Colon (tissue), 2 donors: Measurements from ENCODE around the gene ERBB2.

Source experiments
- FAIRE-seq: peaks from 2 replicates; lab custom pipeline; 2012; peaks lifted over from hg19 to GRCh38; lab: Jason Lieb, UNC
- donor health status: control.
- donor health status: control.

ERBB2 gene

DNA sequence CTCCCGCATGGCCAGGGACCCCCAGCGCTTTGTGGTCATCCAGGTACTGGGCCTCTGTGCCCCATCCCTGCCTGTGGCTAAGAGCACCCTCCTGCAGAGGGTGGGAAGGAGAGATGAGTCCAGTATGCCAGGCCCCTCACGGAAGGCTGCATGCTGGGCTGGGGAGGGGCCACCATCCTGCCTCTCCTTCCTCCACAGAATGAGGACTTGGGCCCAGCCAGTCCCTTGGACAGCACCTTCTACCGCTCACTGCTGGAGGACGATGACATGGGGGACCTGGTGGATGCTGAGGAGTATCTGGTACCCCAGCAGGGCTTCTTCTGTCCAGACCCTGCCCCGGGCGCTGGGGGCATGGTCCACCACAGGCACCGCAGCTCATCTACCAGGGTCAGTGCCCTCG is 26.8 kb downstream of the ERBB2 start:
- no peak for FAIRE-seq

DNA sequence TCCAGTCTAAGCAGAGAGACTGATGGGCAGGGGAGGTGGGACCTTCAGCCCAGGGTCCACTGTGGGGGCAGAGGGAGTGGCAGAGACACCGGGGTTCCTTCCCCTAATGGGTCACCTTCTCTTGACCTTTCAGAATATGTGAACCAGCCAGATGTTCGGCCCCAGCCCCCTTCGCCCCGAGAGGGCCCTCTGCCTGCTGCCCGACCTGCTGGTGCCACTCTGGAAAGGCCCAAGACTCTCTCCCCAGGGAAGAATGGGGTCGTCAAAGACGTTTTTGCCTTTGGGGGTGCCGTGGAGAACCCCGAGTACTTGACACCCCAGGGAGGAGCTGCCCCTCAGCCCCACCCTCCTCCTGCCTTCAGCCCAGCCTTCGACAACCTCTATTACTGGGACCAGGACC is 27.7 kb downstream of the ERBB2 start:
- no peak for FAIRE-seq

DNA sequence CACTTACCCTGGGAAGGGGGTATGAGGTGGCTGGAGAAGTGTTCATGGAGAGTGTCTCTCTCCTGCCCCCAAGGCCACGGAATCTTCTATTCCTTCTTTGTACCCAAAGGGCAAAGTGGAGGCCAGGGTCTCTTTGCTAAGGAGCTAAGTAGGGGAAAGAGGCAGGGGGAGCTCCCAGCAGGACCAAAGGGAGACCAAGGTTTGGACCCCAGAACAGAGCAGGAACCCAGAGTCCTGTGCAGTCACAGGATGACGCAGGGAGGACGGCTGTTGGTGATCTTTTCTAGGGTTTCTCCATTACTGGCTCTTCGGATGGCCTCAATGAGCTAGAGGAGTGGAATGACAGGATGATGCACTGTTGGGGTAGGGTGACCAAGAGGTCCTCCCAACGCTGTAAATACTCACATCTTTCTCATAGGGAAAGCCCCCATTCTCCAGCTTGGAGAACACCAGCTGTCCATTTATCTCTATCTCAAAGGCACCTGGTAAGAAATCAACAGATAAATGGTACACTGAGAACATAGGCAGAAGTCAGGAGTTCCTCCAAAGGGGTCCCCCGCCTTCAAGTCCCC is 29.5 kb downstream of the ERBB2 start:
- no peak for FAIRE-seq

DNA sequence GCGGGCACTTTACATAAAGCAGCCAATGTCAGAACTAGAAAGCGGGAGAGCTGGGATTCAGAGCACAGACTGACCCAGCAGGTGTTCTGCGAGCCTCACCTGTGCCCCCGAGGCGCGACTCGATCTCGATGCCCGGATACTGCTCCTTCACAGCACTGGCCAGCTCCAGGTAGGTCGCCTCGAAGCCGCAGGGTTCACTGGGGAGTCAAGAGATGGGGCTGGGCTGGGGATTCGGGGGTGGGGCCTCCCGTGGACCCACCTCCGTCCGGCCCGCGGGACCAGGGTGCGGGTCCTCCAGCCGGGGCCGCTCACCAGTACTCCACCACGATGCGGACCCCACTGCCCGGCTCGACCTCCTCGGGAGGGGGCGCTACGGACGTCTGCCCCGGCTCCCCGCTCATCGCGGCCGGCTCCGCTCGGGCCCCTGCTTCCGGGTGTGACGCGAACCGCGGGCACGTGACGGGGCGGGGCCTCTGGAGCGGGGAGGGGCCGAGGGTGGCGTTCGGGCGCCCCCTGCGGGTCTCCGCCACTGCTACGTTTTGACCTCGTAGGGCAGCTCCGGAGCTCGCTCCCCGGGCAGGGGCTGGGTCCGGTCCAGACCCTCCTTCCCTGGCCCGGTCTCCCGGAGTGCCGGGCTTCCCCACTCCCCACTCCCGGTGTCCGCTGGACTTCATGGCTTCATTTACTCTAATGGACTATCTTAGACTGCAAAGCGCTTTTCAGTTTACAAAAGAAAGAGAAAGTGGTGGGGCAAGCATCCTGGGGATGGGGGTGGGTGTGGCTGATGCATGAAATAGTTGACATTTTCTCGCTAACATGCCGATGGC is 30.4 kb downstream of the ERBB2 start, which contains the start of gene MIEN1:
TSS of gene MIEN1 (minus strand) at position 438 of the 827 bp plus-strand sequence. CDS start at position 401, 37 bp downstream.
- FAIRE-seq = no peak

DNA sequence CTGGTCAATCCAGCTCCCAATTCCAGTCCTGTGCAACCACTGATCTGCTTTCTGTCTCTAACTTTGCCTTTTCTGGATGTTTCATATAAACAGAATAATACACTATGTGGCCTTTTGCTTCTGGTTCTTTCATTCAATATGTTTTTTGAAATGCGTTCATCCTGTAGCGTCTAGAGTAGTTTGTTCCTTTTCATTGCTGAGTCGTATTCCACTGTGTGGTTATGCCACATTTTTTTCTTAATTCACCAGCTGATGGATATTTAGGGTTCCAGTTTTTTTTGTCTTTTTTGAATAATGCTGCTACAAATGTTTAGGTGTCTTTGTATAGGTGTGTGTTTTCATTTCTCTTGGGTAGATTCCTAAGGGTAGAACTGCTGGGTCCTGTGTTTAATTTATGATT is 32.7 kb downstream of the ERBB2 start:
- no peak for FAIRE-seq

DNA sequence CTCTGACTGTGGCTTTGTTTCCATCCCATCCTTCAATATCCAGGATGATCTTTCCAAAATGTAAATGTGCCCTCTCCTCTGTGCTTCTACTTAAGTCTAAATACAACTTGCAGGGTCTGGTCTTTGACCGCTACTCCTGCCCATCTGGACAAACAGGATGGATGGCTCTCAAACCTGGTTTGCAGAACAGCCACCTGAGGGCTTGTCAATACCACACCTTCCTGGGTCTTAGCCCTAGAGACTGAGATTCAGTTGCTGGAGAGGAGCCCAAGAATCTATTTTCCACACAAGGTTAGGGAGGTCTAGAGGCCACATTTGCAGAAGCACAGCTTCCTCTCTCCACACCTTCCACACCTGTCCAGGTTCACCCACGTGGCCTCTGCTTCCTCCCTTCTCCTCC is 36.0 kb downstream of the ERBB2 start:
- no peak for FAIRE-seq

DNA sequence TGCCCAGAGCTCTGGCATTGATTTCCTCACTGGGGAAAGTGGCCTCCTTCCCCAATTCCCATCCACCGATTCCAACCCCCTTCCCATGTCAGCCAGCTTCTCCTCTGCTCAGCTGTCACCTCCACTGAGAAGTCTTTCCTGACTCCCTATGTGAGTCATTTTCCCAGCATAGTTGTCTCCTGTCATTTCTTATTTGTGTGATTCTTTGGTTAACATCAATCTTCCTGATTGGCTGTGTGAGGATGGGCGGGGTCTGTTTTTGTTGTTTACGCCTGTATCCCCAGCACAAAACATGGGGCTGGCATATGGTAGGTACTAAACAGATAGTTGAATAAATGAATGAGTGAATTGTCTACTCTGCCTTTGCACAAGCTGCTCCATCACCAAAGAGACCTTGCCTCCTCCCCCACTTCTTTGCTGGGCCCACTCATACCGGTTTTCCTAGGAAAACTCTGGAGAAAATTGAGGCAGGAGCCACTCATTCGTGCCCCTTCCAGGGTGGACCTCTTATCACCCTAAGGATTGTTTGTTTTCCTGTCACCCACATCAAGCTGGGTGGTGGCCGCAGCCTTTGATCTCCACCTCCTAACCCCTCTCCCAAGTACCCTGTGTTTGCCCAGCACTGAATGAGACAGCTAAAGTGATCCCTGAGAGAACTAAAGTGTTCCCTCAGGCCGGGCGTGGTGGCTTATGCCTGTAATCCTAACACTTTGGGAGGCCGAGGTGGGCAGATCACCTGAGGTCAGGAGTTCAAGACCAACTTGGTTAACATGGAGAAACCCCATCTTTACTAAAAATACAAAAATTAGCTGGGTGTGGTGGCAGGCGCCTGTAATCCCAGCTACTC is 36.7 kb downstream of the ERBB2 start:
- no peak for FAIRE-seq

DNA sequence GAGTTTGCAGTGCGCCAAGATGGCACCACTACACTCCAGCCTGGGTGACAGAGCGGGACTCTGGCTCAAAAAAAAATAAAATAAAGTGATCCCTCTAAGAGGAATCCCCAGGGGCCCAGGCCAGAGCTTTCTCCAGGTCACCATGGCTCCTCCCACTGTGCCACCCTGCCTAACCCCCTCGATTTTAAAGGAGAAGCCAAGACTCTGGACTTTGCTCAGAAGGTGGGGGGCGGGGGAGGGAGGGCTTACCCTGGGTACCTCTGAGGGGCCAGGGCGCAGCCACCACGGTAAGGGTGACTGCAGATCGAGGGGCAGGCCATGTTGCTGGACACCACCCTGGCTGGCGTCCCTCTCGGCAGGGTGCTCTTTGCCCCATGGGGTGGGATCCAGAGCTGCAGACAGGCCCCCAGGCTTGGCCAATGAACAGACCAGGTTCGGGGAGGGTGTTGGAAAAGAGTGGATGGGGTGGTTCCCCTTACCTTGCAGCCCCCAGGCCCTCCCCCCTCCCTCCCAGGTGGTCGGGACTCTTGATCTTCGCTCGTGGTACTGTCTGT is 37.4 kb downstream of the ERBB2 start:
- FAIRE-seq = no peak

DNA sequence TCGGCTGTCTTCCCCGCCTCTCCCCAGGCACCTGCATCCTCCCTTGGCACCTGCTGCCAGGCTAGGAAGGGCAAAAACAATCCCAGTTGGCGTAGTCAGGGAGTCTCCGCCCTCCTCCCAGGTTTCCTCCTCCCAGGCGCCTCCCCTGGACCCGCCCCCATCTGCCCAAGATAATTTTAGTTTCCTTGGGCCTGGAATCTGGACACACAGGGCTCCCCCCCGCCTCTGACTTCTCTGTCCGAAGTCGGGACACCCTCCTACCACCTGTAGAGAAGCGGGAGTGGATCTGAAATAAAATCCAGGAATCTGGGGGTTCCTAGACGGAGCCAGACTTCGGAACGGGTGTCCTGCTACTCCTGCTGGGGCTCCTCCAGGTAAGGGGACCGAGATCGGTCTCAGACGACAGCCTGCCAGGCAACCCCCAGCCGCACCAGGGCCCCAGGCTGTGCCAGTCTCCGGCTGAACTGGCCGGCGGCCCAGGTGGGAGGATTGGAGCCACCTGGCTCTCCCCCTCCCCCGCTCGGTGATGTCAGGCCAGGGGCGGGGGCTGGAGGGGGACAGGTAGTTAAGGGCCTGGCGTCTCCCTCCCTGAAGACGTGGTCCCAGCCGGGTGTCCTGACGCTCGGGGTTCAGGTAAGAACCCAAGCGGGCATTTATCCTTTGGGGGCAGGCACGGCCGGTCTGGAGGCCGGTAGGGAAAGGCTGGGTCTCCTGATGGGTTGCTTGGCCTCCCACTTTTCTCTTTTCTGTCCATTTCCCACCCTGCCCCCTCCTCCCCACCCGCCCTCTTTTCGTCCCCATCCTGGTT is 38.1 kb downstream of the ERBB2 start, which contains the start of gene GRB7:
TSS of gene GRB7 (plus strand) at position 179 of the 808 bp plus-strand sequence. CDS start 4,364 bp downstream, outside the sequence.
- FAIRE-seq = no peak

DNA sequence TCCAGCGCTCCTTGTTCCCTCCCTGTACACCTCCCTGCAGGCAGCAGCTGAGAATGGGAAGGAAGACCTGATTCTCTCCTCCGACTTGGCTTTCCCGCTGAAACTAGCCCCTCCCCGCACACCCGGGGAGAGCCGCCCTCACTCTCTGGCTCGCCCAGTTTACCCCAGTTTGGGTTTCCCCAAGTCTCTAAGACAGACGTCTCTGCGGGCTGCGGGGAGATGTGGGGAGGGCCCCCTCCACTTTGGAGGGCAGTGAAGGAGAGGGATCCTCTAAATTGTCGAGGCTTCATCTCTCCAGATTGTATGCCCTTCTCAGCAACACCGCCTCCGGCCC is 38.7 kb downstream of the ERBB2 start:
- no peak for FAIRE-seq

DNA sequence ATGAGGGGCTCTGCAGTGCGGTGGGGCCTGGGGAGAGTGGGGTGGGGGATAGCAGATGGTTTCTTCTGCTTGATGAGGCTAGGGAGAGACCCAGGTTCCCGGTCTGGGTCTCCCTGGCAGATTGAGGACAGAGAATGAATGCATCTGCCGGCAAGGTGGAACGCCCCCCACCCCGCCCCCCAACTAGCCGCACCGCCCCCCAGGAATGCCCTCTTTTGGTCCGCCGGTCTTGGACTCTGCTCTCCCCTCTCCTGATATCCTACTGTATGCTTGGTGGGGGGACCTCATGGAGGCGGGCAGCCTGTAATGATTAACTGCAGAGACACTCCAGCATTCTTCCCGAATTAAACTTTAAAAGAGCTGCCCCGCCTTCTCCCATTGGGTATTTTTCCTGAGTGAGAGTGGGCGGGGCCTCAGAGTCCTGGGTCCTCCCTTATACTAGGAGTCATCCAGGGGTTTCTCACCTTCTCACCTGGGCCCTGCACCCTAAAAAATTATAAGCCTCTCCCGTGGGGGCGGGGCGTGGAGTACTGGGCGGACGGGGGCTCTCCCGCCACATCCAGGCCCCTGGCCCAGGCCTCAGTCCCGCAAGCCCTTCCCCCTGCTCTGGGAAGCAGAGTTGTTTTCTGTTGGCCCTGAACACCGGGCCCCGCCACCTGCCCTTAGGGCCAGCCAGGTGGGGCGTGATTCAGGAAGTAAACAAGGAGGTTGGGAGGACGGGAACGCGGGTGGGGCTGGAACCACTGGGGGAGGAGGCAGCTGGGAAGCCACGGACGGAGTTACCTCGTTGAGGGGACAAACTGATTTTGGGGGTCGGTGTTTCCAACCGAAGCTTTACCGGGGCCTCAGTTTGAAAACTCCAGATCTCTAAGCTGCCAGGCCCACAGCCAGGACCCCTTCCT is 39.4 kb downstream of the ERBB2 start:
- FAIRE-seq = no peak

DNA sequence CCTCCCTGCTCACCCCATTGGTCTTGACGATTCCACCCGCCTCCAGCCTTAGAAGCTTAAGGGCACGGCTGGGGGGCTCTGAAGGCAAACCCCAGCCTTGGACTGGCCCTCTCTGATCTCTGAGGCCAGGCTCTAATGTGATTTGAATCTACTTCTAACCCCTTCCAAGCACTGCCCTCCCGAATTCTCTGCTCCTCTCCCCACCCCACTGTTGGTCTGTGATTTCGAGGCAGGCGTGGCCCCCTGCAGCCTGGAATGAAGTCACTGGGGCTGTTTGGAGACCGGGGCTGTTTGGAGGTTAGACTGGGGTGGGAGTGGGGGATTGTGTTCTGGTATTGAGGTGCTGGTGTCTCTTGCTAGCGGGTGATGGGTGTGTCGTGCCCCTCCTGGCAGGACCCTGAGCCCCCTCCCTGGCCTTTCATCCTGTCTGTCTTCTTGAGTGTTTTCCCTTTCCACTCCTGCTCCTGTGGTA is 40.1 kb downstream of the ERBB2 start:
- FAIRE-seq = no peak

DNA sequence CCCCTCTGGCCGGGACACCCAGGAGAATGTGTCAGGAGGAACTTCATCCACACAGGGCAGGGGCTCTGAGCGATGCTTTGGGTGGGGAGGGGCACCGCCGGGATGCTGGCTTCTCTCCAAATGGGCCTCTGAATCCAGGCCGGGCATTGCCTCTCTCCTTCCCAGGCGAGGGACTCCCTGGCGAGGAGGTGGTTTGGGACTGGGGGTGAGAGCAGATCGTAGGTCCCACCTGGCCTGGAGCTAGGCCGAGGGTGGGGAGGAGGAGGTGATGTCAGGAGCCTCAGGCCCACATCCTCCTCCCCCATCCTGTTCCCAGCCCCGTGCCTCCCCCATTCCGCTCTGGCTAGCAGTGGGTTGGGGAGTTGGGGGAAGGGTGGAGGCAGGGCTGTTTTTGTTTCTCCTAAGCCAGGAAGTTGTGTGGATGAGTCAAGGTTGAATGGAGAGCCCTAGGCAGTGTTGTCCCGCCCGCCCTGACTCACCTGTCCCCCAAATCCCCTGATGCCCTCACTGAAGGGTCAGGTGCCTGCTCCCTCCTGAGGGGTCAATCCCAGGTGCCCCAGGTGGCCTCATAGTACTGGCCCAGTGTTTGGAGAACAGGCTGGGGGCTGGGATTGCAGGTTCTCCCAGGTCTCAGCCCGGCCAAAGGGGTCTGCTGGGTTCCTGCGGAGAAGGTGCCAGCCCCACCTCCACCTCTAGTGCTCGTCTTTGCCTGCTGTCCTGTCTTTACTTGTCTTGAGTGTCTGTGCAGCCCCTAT is 40.7 kb downstream of the ERBB2 start:
- FAIRE-seq = no peak

DNA sequence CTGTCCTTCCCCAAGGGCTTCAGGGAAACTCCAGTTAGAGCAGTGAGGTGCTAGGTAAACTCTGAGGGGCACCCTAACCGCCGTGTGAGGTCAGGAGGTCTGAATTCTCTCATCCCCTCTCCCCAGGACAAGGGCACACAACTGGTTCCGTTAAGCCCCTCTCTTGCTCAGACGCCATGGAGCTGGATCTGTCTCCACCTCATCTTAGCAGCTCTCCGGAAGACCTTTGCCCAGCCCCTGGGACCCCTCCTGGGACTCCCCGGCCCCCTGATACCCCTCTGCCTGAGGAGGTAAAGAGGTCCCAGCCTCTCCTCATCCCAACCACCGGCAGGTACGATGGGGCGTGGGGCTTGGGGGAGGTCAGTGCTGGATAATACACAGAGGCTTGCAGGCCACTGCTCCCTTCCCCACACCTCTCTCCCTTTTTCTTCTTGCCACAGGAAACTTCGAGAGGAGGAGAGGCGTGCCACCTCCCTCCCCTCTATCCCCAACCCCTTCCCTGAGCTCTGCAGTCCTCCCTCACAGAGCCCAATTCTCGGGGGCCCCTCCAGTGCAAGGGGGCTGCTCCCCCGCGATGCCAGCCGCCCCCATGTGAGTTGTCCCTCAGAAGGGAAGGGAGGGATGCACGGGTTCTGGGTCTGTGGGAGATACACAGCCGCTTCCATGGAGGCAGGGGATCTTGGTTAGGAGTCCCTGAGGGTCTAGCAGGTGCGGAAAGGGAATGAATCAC is 42.4 kb downstream of the ERBB2 start:
- FAIRE-seq = no peak

DNA sequence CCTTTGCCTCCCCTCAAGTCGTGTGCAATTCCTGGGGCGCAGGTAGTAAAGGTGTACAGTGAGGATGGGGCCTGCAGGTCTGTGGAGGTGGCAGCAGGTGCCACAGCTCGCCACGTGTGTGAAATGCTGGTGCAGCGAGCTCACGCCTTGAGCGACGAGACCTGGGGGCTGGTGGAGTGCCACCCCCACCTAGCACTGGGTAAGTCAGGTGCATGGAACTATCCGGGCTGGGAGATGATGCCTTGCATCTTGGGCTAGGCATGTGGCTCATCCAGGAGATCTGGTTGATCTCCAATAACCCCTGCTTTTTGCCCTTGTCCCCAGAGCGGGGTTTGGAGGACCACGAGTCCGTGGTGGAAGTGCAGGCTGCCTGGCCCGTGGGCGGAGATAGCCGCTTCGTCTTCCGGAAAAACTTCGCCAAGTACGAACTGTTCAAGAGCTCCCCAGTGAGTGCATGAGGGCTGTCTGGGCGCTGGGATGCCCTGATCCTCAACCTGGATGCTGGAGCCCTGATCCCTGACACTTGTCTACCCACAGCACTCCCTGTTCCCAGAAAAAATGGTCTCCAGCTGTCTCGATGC is 43.1 kb downstream of the ERBB2 start:
- no peak for FAIRE-seq

DNA sequence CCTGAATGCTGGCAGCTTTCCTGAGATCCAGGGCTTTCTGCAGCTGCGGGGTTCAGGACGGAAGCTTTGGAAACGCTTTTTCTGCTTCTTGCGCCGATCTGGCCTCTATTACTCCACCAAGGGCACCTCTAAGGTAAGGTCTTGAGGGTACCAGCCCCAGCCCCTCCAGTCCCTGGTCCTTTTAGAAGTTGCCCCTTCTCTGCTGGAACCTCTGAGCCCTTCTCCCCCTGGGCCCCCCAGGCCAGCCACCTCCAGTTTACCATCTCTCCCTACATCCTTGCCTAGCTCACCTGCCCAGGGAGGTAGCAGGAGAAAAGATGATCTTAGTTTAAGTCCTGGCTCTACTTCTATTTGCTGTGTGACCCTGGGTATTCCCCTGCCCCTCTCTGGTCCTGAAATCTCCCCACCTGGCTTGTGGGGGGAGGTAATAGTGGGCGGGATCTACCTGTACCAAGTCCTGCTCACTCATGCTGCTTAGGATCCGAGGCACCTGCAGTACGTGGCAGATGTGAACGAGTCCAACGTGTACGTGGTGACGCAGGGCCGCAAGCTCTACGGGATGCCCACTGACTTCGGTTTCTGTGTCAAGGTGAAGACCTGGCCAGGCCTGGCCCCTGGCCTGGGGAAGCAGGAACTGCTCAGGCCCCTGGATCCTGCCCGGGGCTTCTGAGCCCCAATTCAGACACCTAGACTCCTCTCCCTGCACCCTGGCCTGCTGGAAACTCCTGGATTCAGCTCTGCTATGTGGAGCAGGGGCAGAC is 44.4 kb downstream of the ERBB2 start:
- FAIRE-seq = no peak

DNA sequence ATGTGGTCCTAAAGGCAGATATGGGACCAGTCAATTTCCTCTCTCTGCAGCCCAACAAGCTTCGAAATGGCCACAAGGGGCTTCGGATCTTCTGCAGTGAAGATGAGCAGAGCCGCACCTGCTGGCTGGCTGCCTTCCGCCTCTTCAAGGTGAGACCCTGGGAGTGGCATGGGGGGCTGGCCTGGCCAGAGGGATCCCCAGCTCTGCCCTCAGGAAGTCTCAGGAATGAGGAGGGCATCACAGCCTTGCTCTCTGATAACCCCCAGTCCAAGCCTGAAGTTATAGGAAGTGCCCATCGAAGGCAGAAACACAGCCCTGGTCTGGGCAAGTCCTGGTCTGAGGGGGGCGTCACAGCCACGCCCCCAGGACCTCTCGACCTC is 45.0 kb downstream of the ERBB2 start:
- no peak for FAIRE-seq
